ENCODE results near the gene MAD1L1.

- TF ChIP-seq, protein P1, sequence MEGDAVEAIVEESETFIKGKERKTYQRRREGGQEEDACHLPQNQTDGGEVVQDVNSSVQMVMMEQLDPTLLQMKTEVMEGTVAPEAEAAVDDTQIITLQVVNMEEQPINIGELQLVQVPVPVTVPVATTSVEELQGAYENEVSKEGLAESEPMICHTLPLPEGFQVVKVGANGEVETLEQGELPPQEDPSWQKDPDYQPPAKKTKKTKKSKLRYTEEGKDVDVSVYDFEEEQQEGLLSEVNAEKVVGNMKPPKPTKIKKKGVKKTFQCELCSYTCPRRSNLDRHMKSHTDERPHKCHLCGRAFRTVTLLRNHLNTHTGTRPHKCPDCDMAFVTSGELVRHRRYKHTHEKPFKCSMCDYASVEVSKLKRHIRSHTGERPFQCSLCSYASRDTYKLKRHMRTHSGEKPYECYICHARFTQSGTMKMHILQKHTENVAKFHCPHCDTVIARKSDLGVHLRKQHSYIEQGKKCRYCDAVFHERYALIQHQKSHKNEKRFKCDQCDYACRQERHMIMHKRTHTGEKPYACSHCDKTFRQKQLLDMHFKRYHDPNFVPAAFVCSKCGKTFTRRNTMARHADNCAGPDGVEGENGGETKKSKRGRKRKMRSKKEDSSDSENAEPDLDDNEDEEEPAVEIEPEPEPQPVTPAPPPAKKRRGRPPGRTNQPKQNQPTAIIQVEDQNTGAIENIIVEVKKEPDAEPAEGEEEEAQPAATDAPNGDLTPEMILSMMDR (IDR thresholded peaks at IDR 0.05; ENCODE audit: insufficient read depth, low read depth, low read length), result peak; percentile 52
- no peak for TF ChIP-seq EZH2 (IDR thresholded peaks at IDR 0.05; ENCODE audit: insufficient read depth, low read length)
Observed at GRCh38 chr7:2104107-2104710, 128.5 kb downstream of the MAD1L1 start.
